Osteoblast (primary cell): ENCODE measurements around the gene CEPT1. TPM values are rescaled to one million over a fixed set of nuclear protein-coding genes. Genes with fewer than 3 reads are reported as not detected.

Experiments
- DNase-seq: peaks from one replicate; pipeline ENCODE4 v3.0.0; 2011; ENCODE audit warnings: low spot score, mixed read lengths; ENCODE audit not compliant: insufficient read length; ENCODE audit errors: missing footprints
- H2AFZ ChIP-seq: 2 replicates; pipeline ENCODE4 v1.6.0; 2011; ENCODE audit warnings: mild to moderate bottlenecking, low read length
- H3K27ac ChIP-seq: 2 replicates; pipeline ENCODE4 v1.5.1; 2011; ENCODE audit warnings: mild to moderate bottlenecking, low read depth, low read length, moderate library complexity
- H3K27me3 ChIP-seq: 2 replicates; pipeline ENCODE4 v1.6.0; 2012; ENCODE audit warnings: mild to moderate bottlenecking, control low read depth, inconsistent platforms, low read length, moderate library complexity; ENCODE audit not compliant: insufficient read depth
- H3K36me3 ChIP-seq: 2 replicates; pipeline ENCODE4 v1.5.1; 2011; ENCODE audit warnings: mild to moderate bottlenecking, low read length, control low read depth, moderate library complexity; ENCODE audit not compliant: insufficient read depth
- H3K4me1 ChIP-seq: 2 replicates; pipeline ENCODE4 v1.5.1; 2011; ENCODE audit warnings: mild to moderate bottlenecking, low read length, control low read depth, moderate library complexity; ENCODE audit not compliant: insufficient read depth
- H3K4me2 ChIP-seq: 2 replicates; pipeline ENCODE4 v1.6.0; 2011; ENCODE audit warnings: mild to moderate bottlenecking, low read length; ENCODE audit not compliant: insufficient read depth
- H3K4me3 ChIP-seq: fragments of 200-600 bp; sonication (generic); 3 replicates; pipeline ENCODE4 v1.5.1; 2012; ENCODE audit warnings: mild to moderate bottlenecking, low read length, inconsistent platforms; ENCODE audit not compliant: insufficient read depth
- H3K79me2 ChIP-seq: 2 replicates; pipeline ENCODE4 v1.6.0; 2012; ENCODE audit warnings: mild to moderate bottlenecking, low read length, control low read depth, inconsistent platforms; ENCODE audit not compliant: insufficient read depth
- H3K9me3 ChIP-seq: 2 replicates; pipeline ENCODE4 v1.5.1; 2011; ENCODE audit warnings: low read depth, low read length, control low read depth
- H4K20me1 ChIP-seq: 2 replicates; pipeline ENCODE4 v1.6.0; 2012; ENCODE audit warnings: mild to moderate bottlenecking, low read length, control low read depth; ENCODE audit not compliant: insufficient read depth
- CTCF ChIP-seq: IDR thresholded peaks from 2 replicates; pipeline ENCODE4 v1.5.1; 2011; ENCODE audit warnings: mild to moderate bottlenecking, low read depth, low read length, moderate library complexity; ENCODE audit errors: extremely low read depth
- total RNA-seq: library from RNA; depleted of rRNA; stranded (reverse); fragments of >200 nt; gene quantifications from 2 replicates; pipeline ENCODE4 v1.2.3, GENCODE V29; 2012

The CEPT1 gene
- total RNA-seq, 1 donor = 37.3 TPM

- no peaks in the 10 kb centered on the region for H3K9me3 ChIP-seq
- no peaks in the 10 kb centered on the region for H3K4me1 ChIP-seq
- H3K27ac ChIP-seq = no peak overlapping the region
- no peaks in the 10 kb centered on the region for H3K27me3 ChIP-seq
- no peak for DNase-seq
- H3K4me2 ChIP-seq = no peak overlapping the region
- H2AFZ ChIP-seq = no peak overlapping the region
- H4K20me1 ChIP-seq = no peaks in the 10 kb centered on the region
- TF ChIP-seq CTCF = no peak
- no peaks in the 10 kb centered on the region for H3K79me2 ChIP-seq
- no peaks in the 10 kb centered on the region for H3K36me3 ChIP-seq
- no peak overlapping the region for H3K4me3 ChIP-seq
Measured at GRCh38 chr1:111101854-111102642, 38.0 kb upstream of the CEPT1 start.

GRCh38 chr1:111104981-111105380, 35.0 kb upstream of the CEPT1 start:
- no peaks in the 10 kb centered on the region for H3K79me2 ChIP-seq
- no peak overlapping the region for H3K4me2 ChIP-seq
- H3K4me3 ChIP-seq = no peak overlapping the region
- no peak for DNase-seq
- no peaks in the 10 kb centered on the region for H3K4me1 ChIP-seq
- no peaks in the 10 kb centered on the region for H3K9me3 ChIP-seq
- no peaks in the 10 kb centered on the region for H4K20me1 ChIP-seq
- H3K36me3 ChIP-seq = no peaks in the 10 kb centered on the region
- no peak overlapping the region for H2AFZ ChIP-seq
- TF ChIP-seq CTCF = no peak
- no peaks in the 10 kb centered on the region for H3K27me3 ChIP-seq
- no peak overlapping the region for H3K27ac ChIP-seq

- no peak overlapping the region for H3K4me2 ChIP-seq
- peaks cover 3% of the 10 kb centered on the region for H3K36me3 ChIP-seq
- no peaks in the 10 kb centered on the region for H3K79me2 ChIP-seq
- no peaks in the 10 kb centered on the region for H3K9me3 ChIP-seq
- DNase-seq = no peak
- TF ChIP-seq CTCF = no peak
- no peak overlapping the region for H2AFZ ChIP-seq
- no peak overlapping the region for H3K27ac ChIP-seq
- H3K4me1 ChIP-seq = no peaks in the 10 kb centered on the region
- no peaks in the 10 kb centered on the region for H4K20me1 ChIP-seq
- no peak overlapping the region for H3K4me3 ChIP-seq
- H3K27me3 ChIP-seq = no peaks in the 10 kb centered on the region
Measured at GRCh38 chr1:111110197-111110899, 29.7 kb upstream of the CEPT1 start.

GRCh38 chr1:111116496-111116895, 23.5 kb upstream of the CEPT1 start:
- peaks cover 16% of the 10 kb centered on the region for H3K4me1 ChIP-seq
- DNase-seq = no peak
- H3K79me2 ChIP-seq = no peaks in the 10 kb centered on the region
- H2AFZ ChIP-seq = no peak overlapping the region
- no peaks in the 10 kb centered on the region for H4K20me1 ChIP-seq
- H3K27ac ChIP-seq = no peak overlapping the region
- H3K4me2 ChIP-seq = no peak overlapping the region
- no peak for TF ChIP-seq CTCF
- H3K9me3 ChIP-seq = no peaks in the 10 kb centered on the region
- H3K4me3 ChIP-seq = no peak overlapping the region
- no peaks in the 10 kb centered on the region for H3K27me3 ChIP-seq
- peaks cover 37% of the 10 kb centered on the region for H3K36me3 ChIP-seq
